B cell (primary cell): ENCODE measurements around the gene ATOSA. TPM values are rescaled to one million over a fixed set of nuclear protein-coding genes. Genes with fewer than 3 reads are reported as not detected.

Experiments
- ATAC-seq: fragments of 200-7000 bp; cut with Tn5 transposase; one replicate; pipeline ENCODE4 v1.10.0; 2021; ENCODE audit warnings: low read depth, mild to moderate bottlenecking, moderate number of reproducible peaks, moderate library complexity
- CTCF ChIA-PET: fragments of 350-600 bp; sonication (Branson Sonifier 250); formaldehyde crosslinking; loops from one replicate; lab custom pipeline; 2021; ENCODE audit warnings: antibody characterized with exemption, inconsistent platforms; lab: Charles Lee
- POLR2A ChIA-PET: fragments of 350-600 bp; sonication (Branson Sonifier 250); formaldehyde crosslinking; loops from one replicate; lab custom pipeline; 2021; ENCODE audit warnings: antibody characterized with exemption; lab: Charles Lee
- DNase-seq: peaks from one replicate; pipeline ENCODE4 v3.0.0; 2013
- H2AFZ ChIP-seq: 2 replicates; pipeline ENCODE4 v1.6.1; 2012; ENCODE audit warnings: mild to moderate bottlenecking, low read depth, low read length; ENCODE audit not compliant: insufficient read depth, poor library complexity, severe bottlenecking
- H3K27ac ChIP-seq, 2 donors: 1 replicate in 1 of 2; 2 replicates in 1 of 2; pipeline ENCODE4 v1.5.1; 2012 to 2013; ENCODE audit warnings: low read length in 2 of 2, mild to moderate bottlenecking in 2 of 2, moderate library complexity in 1 of 2
- H3K27me3 ChIP-seq, 4 experiments: fragments of 200-600 bp in 1 of 4; sonication (generic) in 1 of 4; replicated peaks in 1 of 4; 1 replicate in 2 of 4; 2 replicates in 2 of 4; pipeline versions ENCODE4 v1.6.1 to v1.7.0; 2013 to 2016; ENCODE audit warnings: low read length in 3 of 4, mild to moderate bottlenecking in 2 of 4, mixed read lengths in 1 of 4, moderate library complexity in 1 of 4; ENCODE audit not compliant: insufficient read depth in 4 of 4, control insufficient read depth in 3 of 4; ENCODE audit errors: control extremely low read depth in 1 of 4
- H3K36me3 ChIP-seq, 2 experiments: replicated peaks in 1 of 2; 1 replicate in 1 of 2; 2 replicates in 1 of 2; pipeline versions ENCODE4 v1.6.1 to v1.7.1; 2013; ENCODE audit warnings: low read length in 1 of 2; ENCODE audit not compliant: insufficient read depth in 2 of 2, control insufficient read depth in 1 of 2; ENCODE audit errors: control extremely low read depth in 1 of 2, extremely low read depth in 1 of 2
- H3K4me1 ChIP-seq, 2 donors: fragments of 200-600 bp in 1 of 2; sonication (generic) in 1 of 2; 1 replicate in 1 of 2; 2 replicates in 1 of 2; pipeline versions ENCODE4 v1.5.1 to v1.6.1; 2013 to 2017; ENCODE audit warnings: low read length in 2 of 2; ENCODE audit not compliant: control insufficient read depth in 2 of 2, insufficient read depth in 2 of 2
- H3K4me2 ChIP-seq: replicated peaks from 2 replicates; pipeline ENCODE3; 2012; ENCODE audit warnings: mild to moderate bottlenecking, low read depth, low read length; ENCODE audit not compliant: poor library complexity, severe bottlenecking
- H3K4me3 ChIP-seq, 5 experiments: fragments of 200-600 bp in 1 of 5; sonication (generic) in 1 of 5; 1 replicate in 3 of 5; 2 replicates in 2 of 5; pipeline versions ENCODE4 v1.5.1 to v1.7.0; 2011 to 2016; ENCODE audit warnings: low read length in 4 of 5, mild to moderate bottlenecking in 4 of 5, low read depth in 2 of 5, control low read depth in 1 of 5, moderate library complexity in 1 of 5; ENCODE audit not compliant: insufficient read depth in 1 of 5; ENCODE audit errors: control extremely low read depth in 1 of 5, extremely low read depth in 1 of 5
- H3K79me2 ChIP-seq: fragments of 200-600 bp; sonication (generic); one replicate; pipeline ENCODE4 v1.6.0; 2016; ENCODE audit warnings: low read length; ENCODE audit not compliant: control insufficient read depth, insufficient read depth
- H3K9ac ChIP-seq: fragments of 200-600 bp; sonication (generic); 2 replicates; pipeline ENCODE4 v1.6.1; 2017; ENCODE audit warnings: mild to moderate bottlenecking, low read length, moderate library complexity
- H3K9me3 ChIP-seq, 3 donors: one replicate each; pipeline versions ENCODE4 v1.6.1 to v1.7.1; 2013; ENCODE audit warnings: low read length in 2 of 3; ENCODE audit not compliant: control insufficient read depth in 2 of 3, insufficient read depth in 1 of 3; ENCODE audit errors: control extremely low read depth in 1 of 3
- H4K20me1 ChIP-seq: 2 replicates; pipeline ENCODE4 v1.6.0; 2012; ENCODE audit warnings: mild to moderate bottlenecking, low read length; ENCODE audit not compliant: insufficient read depth, control insufficient read depth, poor library complexity, severe bottlenecking
- H3K27ac Mint-ChIP-seq: one replicate; pipeline ENCODE4 v1.8.0; 2021; ENCODE audit warnings: mixed read lengths
- H3K27me3 Mint-ChIP-seq: one replicate; pipeline ENCODE4 v1.8.0; 2021; ENCODE audit warnings: mixed read lengths
- H3K4me1 Mint-ChIP-seq: one replicate; pipeline ENCODE4 v1.8.0; 2021; ENCODE audit warnings: mixed read lengths
- H3K4me3 Mint-ChIP-seq: one replicate; pipeline ENCODE4 v1.8.0; 2021; ENCODE audit warnings: mixed read lengths
- H3K9me3 Mint-ChIP-seq: one replicate; pipeline ENCODE4 v1.8.0; 2022; ENCODE audit warnings: mixed read lengths; ENCODE audit not compliant: insufficient read depth
- CTCF ChIP-seq: fragments of 200-600 bp; IDR thresholded peaks from one replicate; pipeline ENCODE4 v1.8.0; 2022; ENCODE audit warnings: antibody characterized with exemption, mild to moderate bottlenecking
- EZH2 ChIP-seq: IDR thresholded peaks from 2 replicates; pipeline ENCODE4 v1.6.1; 2012; ENCODE audit warnings: borderline replicate concordance, low read depth, mild to moderate bottlenecking, moderate library complexity, low read length; ENCODE audit not compliant: insufficient read depth, poor library complexity, severe bottlenecking
- WGBS: methylation state at CpG from one replicate; pipeline ENCODE4 v1.1.5; 2013; ENCODE audit warnings: missing lambda C conversion rate; ENCODE audit not compliant: insufficient coverage; 5-methylcytosine and 5-hydroxymethylcytosine counted together
- intact Hi-C: fragments of 100-400 bp; cut with micrococcal nuclease; formaldehyde crosslinking; loops from one replicate; pipeline ENCODE4 v1.10.0; 2022
- polyA minus RNA-seq: library from RNA; depleted of rRNA, polyadenylated mRNA; stranded (reverse); fragments of >200 nt; gene quantifications from 2 replicates; pipeline ENCODE4 v1.2.3, GENCODE V29; 2012
- polyA plus RNA-seq: library from polyadenylated mRNA; depleted of rRNA; stranded (reverse); fragments of >200 nt; gene quantifications from 2 replicates; pipeline ENCODE4 v1.2.3, GENCODE V29; 2012
- total RNA-seq, 2 donors: library from RNA; stranded (reverse); fragments of 120-200 nt in 1 of 2; gene quantifications; 1 replicate in 1 of 2; 2 replicates in 1 of 2; pipeline versions ENCODE4 v1.2.3 to v1.2.4, GENCODE V29; 2013 to 2022

ATOSA gene
- 198 and 206 TPM in 2 replicates for total RNA-seq
- total RNA-seq (2013), result 107 TPM
- polyA plus RNA-seq, result 73.4 and 111 TPM in 2 replicates
- polyA minus RNA-seq, result 59.6 and 87.0 TPM in 2 replicates

GRCh38 chr15:52679232-52680040 lies at the start of gene ATOSA:
ATOSA (minus strand) TSS chr15:52679388; CDS start chr15:52678021, 1,367 bp downstream.
- Mint-ChIP-seq H3K4me3 (peak within 1 kb of the TSS; percentile 99), H3K4me1 (peaks cover 76% of the 10 kb centered on the region)

More at GRCh38 chr15:52679232-52680040, at the start of gene ATOSA:
- ATAC-seq, result peak; percentile 63
- TF ChIP-seq EZH2 (no peak), CTCF (no peak)
- Histone ChIP-seq H3K27ac (peak within 1 kb of the TSS; percentile 92 to 97), H3K36me3 (peaks cover 0 to 25% of the 10 kb centered on the region in 2 experiments), H4K20me1 (peaks cover 25% of the 10 kb centered on the region), H3K9ac (peak within 1 kb of the TSS; percentile 89), H3K4me1 (peaks cover 51 to 65% of the 10 kb centered on the region in 2 donors), H3K4me3 (peak within 1 kb of the TSS; percentile 87 to 92 (median 88)), H3K27me3 (no peaks in the 10 kb centered on the region), H3K79me2 (peaks cover 56% of the 10 kb centered on the region), H3K9me3 (peaks cover 0 to 3% (median 0%) of the 10 kb centered on the region in 3 donors), H3K4me2 (peak within 1 kb of the TSS; percentile 84), H2AFZ (peak within 1 kb of the TSS; percentile 76)
- ChIA-PET CTCF (interaction anchor here (0.7 to 2.7 kb wide), 10 partner anchors 10 to 443 kb away, joined by 3 to 15 read pairs (median 5); no protein-coding TSS in a partner anchor), POLR2A (interaction anchor here (0.6 to 2.2 kb wide), 14 partner anchors 10 to 927 kb away, joined by 3 to 37 read pairs (median 6); partner anchors contain the start of gene LEO1)
- Mint-ChIP-seq H3K27me3 (no peaks in the 10 kb centered on the region), H3K27ac (peak within 1 kb of the TSS; percentile 99), H3K9me3 (no peaks in the 10 kb centered on the region)
- intact Hi-C loops, result loop anchor here (1.0 to 10.0 kb wide), 10 partner anchors 27 to 1915 kb away; partner anchors contain the start of genes ARPP19, LYSMD2 and SPPL2A
- 0% methylated on average over 45 of the region's 55 CpGs for WGBS
- DNase-seq, result peak; percentile 94
